WI38 (cell line): ENCODE measurements around the gene EXOSC3.

Source experiments
- H3K4me3 ChIP-seq: 2 replicates; pipeline ENCODE4 v1.5.1; 2011; ENCODE audit warnings: low read depth, mild to moderate bottlenecking, control low read depth, low read length
- CTCF ChIP-seq: IDR thresholded peaks from 2 replicates; pipeline ENCODE4 v1.5.1; 2012; ENCODE audit warnings: low read depth, mild to moderate bottlenecking, control low read depth, low read length

EXOSC3 gene

DNA sequence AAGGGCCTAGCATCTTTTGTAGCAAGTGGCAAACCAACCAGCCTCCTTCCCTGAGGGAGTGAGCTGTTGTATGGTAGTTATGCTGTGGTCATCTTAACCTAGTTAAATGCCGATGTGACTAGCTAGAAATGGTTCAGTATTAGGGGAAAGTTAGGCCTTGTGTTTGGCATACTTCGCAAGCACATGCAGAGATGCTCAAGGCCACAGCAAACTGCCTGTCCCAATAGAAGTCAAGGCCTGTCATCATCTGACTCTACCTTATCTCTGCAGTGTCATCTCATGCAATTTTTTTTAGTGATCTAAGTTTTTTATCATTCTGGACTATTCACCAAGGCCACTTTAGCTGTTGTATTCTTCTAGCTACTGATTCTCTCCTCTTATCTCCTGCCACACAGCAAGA is 5.2 kb upstream of the EXOSC3 start:
- H3K4me3 ChIP-seq: no peak overlapping the region
- TF ChIP-seq CTCF: no peak

DNA sequence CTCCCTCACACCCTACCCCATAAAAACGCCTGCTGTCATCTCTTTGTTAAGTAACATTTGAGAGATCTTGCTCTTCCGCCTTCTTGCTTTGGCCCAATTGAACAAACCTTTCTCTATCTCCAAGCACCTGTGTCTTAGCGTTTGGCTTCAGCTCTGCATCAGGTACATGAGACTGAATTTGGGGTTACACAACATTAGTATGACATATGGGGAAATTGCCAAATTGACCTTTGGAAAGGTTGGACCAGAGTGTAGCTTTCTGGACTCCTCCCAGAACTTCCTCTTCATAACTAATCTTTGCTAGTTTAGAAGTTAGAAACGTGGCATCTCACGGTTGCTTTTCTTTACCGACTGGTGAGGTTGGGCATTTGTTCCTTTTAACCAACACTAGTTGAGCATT is 3.5 kb upstream of the EXOSC3 start:
- H3K4me3 ChIP-seq: no peak overlapping the region
- TF ChIP-seq CTCF: no peak

GRCh38 chr9:37787059-37787458 is 2.2 kb upstream of the EXOSC3 start:
- no peak overlapping the region for H3K4me3 ChIP-seq
- TF ChIP-seq CTCF: no peak

GRCh38 chr9:37784291-37784615 is 611 bp downstream of the EXOSC3 start:
- TF ChIP-seq CTCF: no peak
- H3K4me3 ChIP-seq: peak overlapping the region; percentile 84

- no peak for TF ChIP-seq CTCF
- no peak overlapping the region for H3K4me3 ChIP-seq
Observed at GRCh38 chr9:37778534-37778933, 6.3 kb downstream of the EXOSC3 start.

DNA sequence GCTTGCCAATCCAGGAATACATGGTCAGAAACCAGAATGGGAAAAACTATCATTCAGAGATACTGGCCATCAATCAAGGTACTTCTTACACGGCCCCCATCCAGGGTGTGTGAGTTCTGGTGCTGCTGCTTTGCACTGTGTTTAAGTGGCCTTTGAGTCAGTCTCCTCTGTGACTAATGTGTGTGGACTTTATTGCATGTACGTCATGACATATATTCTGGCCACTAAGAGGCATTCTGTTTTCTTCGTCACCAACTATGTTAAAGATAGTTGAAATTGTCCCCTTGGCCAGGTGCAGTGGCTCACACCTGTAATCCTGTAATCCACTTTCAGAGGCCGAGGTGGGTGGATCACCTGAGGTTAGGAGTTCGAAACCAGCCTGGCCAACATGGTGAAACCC is 8.5 kb downstream of the EXOSC3 start:
- no peak for TF ChIP-seq CTCF
- no peak overlapping the region for H3K4me3 ChIP-seq

- H3K4me3 ChIP-seq: no peak overlapping the region
- no peak for TF ChIP-seq CTCF
Observed at GRCh38 chr9:37775216-37775919, 9.5 kb downstream of the EXOSC3 start.
